Measurements from ENCODE around the gene TYW3. TPM values are rescaled to one million over a fixed set of nuclear protein-coding genes. Genes with fewer than 3 reads are reported as not detected.

TYW3 gene
- total RNA-seq (2022; extraction: Qiagen RNA extraction): 15.8 to 18.5 TPM (median 17.1 TPM) in 5 replicates

GRCh38 chr1:74732960-74733603, at the start of gene TYW3, which contains the start of gene CRYZ:
Gene TYW3, plus strand, starts transcription at chr1:74733152. Its CDS starts 93 bp downstream, at chr1:74733245.
Gene CRYZ, minus strand, starts transcription at chr1:74733050. Its CDS starts 8,229 bp downstream, at chr1:74724821.

Other genes starting within 250 kb of the TYW3 start
- gene LRRC53, start 220.5 kb upstream of the TYW3 start, total RNA-seq (2022; extraction: Qiagen RNA extraction): not detected in 5 replicates
- not detected in 5 replicates for gene ERICH3, start 59.4 kb upstream of the TYW3 start, total RNA-seq (2022; extraction: Qiagen RNA extraction)
- 63.4 to 71.3 TPM (median 64.8 TPM) in 5 replicates for gene CRYZ, start 102 bp upstream of the TYW3 start, total RNA-seq (2022; extraction: Qiagen RNA extraction)

Measured in A549 treated with CORT108297 at 1 μM for 4 hours (cell line).